Hepatic stellate cell (primary cell): ENCODE results near the gene EPX.

ENCODE experiments used
- DNase-seq: peaks from one replicate; pipeline ENCODE4 v3.0.0; 2011; ENCODE audit warnings: low spot score

Gene EPX

GRCh38 chr17:58227733-58228132 lies 35.2 kb downstream of the EPX start:
- no peak for DNase-seq

- no peak for DNase-seq
Observed at GRCh38 chr17:58228679-58229078, 36.2 kb downstream of the EPX start.

GRCh38 chr17:58229384-58229783 lies 36.9 kb downstream of the EPX start:
- no peak for DNase-seq

- DNase-seq: no peak
Observed at GRCh38 chr17:58229881-58230280, 37.4 kb downstream of the EPX start.

GRCh38 chr17:58231641-58232040 lies 39.1 kb downstream of the EPX start:
- no peak for DNase-seq

GRCh38 chr17:58232707-58233156 lies 40.2 kb downstream of the EPX start:
- DNase-seq: peak; percentile 61

- DNase-seq: no peak
Observed at GRCh38 chr17:58233543-58233942, 41.0 kb downstream of the EPX start.

GRCh38 chr17:58234512-58234911 lies 42.0 kb downstream of the EPX start:
- DNase-seq: no peak

- DNase-seq: no peak
Observed at GRCh38 chr17:58235821-58236220, 43.3 kb downstream of the EPX start.

GRCh38 chr17:58236394-58236793 lies 43.9 kb downstream of the EPX start:
- DNase-seq: no peak

- no peak for DNase-seq
Observed at GRCh38 chr17:58238147-58238634, 45.7 kb downstream of the EPX start, which contains the start of gene LPO. LPO (plus strand) TSS chr17:58238584; CDS start chr17:58242980, 4,396 bp downstream.

GRCh38 chr17:58239987-58240386 lies 47.5 kb downstream of the EPX start:
- DNase-seq: no peak

- DNase-seq: no peak
Observed at GRCh38 chr17:58242171-58242784, 49.8 kb downstream of the EPX start.

GRCh38 chr17:58244963-58245362 lies 52.4 kb downstream of the EPX start:
- no peak for DNase-seq

- no peak for DNase-seq
Observed at GRCh38 chr17:58245428-58246103, 53.0 kb downstream of the EPX start.

GRCh38 chr17:58246104-58246740 lies 53.7 kb downstream of the EPX start:
- DNase-seq: no peak

GRCh38 chr17:58246781-58247180 lies 54.3 kb downstream of the EPX start:
- no peak for DNase-seq

GRCh38 chr17:58247511-58248363 lies 55.2 kb downstream of the EPX start:
- no peak for DNase-seq

- no peak for DNase-seq
Observed at GRCh38 chr17:58248955-58249269, 56.4 kb downstream of the EPX start.

- peak; percentile 91 for DNase-seq
Observed at GRCh38 chr17:58249270-58250133, 57.0 kb downstream of the EPX start.

GRCh38 chr17:58250344-58251011 lies 58.0 kb downstream of the EPX start:
- no peak for DNase-seq
